T-helper 17 cell (primary cell): ENCODE data around the gene CDK6. TPM values are rescaled to one million over a fixed set of nuclear protein-coding genes. Genes with fewer than 3 reads are reported as not detected.

ENCODE experiments used
- ATAC-seq: fragments of 150-1000 bp; cut with Tn5 transposase; 2 replicates; pipeline ENCODE4 v1.10.0; 2021; ENCODE audit warnings: mild to moderate bottlenecking, moderate library complexity
- DNase-seq, 3 donors: peaks; one replicate each; pipeline versions ENCODE4 v3.0.0 to v3.0.0-alpha.2; 2020 to 2021
- H3K9me3 ChIP-seq: one replicate; pipeline ENCODE4 v1.7.0; 2013; ENCODE audit warnings: low read length, mild to moderate bottlenecking; ENCODE audit not compliant: control insufficient read depth, poor library complexity, severe bottlenecking
- H3K27ac Mint-ChIP-seq: one replicate; pipeline ENCODE4 v1.8.0; 2022; ENCODE audit warnings: mild to moderate bottlenecking, moderate library complexity, mixed read lengths
- H3K27me3 Mint-ChIP-seq: one replicate; pipeline ENCODE4 v1.8.0; 2022; ENCODE audit warnings: mixed read lengths
- H3K36me3 Mint-ChIP-seq: one replicate; pipeline ENCODE4 v1.8.0; 2022; ENCODE audit warnings: low read depth, mixed read lengths
- H3K4me1 Mint-ChIP-seq: one replicate; pipeline ENCODE4 v1.8.0; 2022; ENCODE audit warnings: mild to moderate bottlenecking, mixed read lengths
- H3K4me3 Mint-ChIP-seq: one replicate; pipeline ENCODE4 v1.8.0; 2022; ENCODE audit warnings: mild to moderate bottlenecking, moderate library complexity, mixed read lengths
- total RNA-seq, 4 donors: library from RNA in 2 of 4; stranded (reverse) in 2 of 4; gene quantifications; one replicate each; pipeline ENCODE4 v1.2.3 and lab custom pipeline; 2022 to 2026

Gene CDK6
- total RNA-seq, 2 donors from 2014 or later, result 61.5 to 63.7 TPM

DNA sequence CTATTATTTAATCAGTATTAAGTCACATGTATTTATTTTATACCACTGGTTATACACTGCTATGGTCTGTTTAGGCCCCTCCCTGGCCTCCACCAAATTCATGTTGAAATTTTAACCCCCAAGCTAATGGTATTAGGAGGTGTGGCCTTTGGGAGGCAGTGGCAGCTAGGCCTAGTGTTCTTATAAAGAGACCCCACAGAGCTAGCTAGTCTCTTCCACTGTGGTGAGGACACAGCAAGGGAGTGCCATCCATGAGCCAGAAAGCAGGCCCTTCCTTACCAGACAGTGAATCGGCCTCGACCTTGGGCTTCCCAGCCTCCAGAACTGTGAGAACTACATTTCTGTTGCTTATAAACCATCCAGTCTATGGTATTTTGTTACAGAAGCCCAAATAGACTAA lies 279.1 kb downstream of the CDK6 start:
- Mint-ChIP-seq H3K27ac (peak overlapping the region; percentile 79), H3K4me3 (no peak overlapping the region), H3K4me1 (peaks cover 2% of the 10 kb centered on the region), H3K27me3 (no peaks in the 10 kb centered on the region), H3K36me3 (no peaks in the 10 kb centered on the region)
- DNase-seq (no peak), ATAC-seq (peak; percentile 20)
- H3K9me3 ChIP-seq, result no peaks in the 10 kb centered on the region

Other genes with a start within 250 kb of the CDK6 start
- 10 to 100 TPM; 71.6 to 77.0 TPM for gene FAM133B, start 246.2 kb downstream of the CDK6 start, total RNA-seq